Stimulated activated CD8-positive, alpha-beta memory T cell treated with anti-CD3 and anti-CD28 coated beads, Interleukin-12 subunit alpha, Interleukin-12 subunit beta, amount 100 ng/mL, for 24 hours (primary cell): Measurements from ENCODE around the gene PPFIA1.
"Not testable (repeated sequence)": the region's sequence is repeated elsewhere in the genome, so short reads cannot be mapped to it uniquely, and the experiment has no call there.

Experiments used
- DNase-seq: peaks from one replicate; pipeline ENCODE4 v3.0.0-alpha.2; 2020; ENCODE audit errors: extremely low read depth

The PPFIA1 gene

GRCh38 chr11:70387564-70387963, 117.1 kb downstream of the PPFIA1 start:
- DNase-seq: no peak

- DNase-seq: no peak
Measured at GRCh38 chr11:70389201-70389600, 118.7 kb downstream of the PPFIA1 start.

GRCh38 chr11:70390882-70391281, 120.4 kb downstream of the PPFIA1 start:
- DNase-seq: not testable (repeated sequence)

GRCh38 chr11:70394211-70394950, 123.9 kb downstream of the PPFIA1 start:
- DNase-seq: no peak

GRCh38 chr11:70397336-70397982, 127.0 kb downstream of the PPFIA1 start:
- DNase-seq: no peak

- peak; percentile 40 for DNase-seq
Measured at GRCh38 chr11:70397983-70398833, 127.7 kb downstream of the PPFIA1 start, which contains the start of gene CTTN. Gene CTTN, plus strand, starts transcription at chr11:70398529. Its CDS starts 8,769 bp downstream, at chr11:70407298.

GRCh38 chr11:70398834-70399680, 128.6 kb downstream of the PPFIA1 start:
- no peak for DNase-seq

- DNase-seq: no peak
Measured at GRCh38 chr11:70399681-70400112, 129.2 kb downstream of the PPFIA1 start.

GRCh38 chr11:70400643-70401042, 130.2 kb downstream of the PPFIA1 start:
- no peak for DNase-seq

GRCh38 chr11:70402016-70402415, 131.5 kb downstream of the PPFIA1 start:
- no peak for DNase-seq

- no peak for DNase-seq
Measured at GRCh38 chr11:70402685-70403084, 132.2 kb downstream of the PPFIA1 start.

GRCh38 chr11:70404244-70404643, 133.8 kb downstream of the PPFIA1 start:
- DNase-seq: no peak

- DNase-seq: no peak
Measured at GRCh38 chr11:70405679-70406395, 135.3 kb downstream of the PPFIA1 start.

GRCh38 chr11:70407121-70407520, 136.6 kb downstream of the PPFIA1 start:
- no peak for DNase-seq

- DNase-seq: no peak
Measured at GRCh38 chr11:70407814-70408213, 137.3 kb downstream of the PPFIA1 start.

- DNase-seq: not testable (repeated sequence)
Measured at GRCh38 chr11:70408326-70408725, 137.8 kb downstream of the PPFIA1 start.

- DNase-seq: no peak
Measured at GRCh38 chr11:70409437-70409836, 138.9 kb downstream of the PPFIA1 start.

GRCh38 chr11:70409871-70410270, 139.4 kb downstream of the PPFIA1 start:
- no peak for DNase-seq

GRCh38 chr11:70410276-70411205, 140.1 kb downstream of the PPFIA1 start:
- no peak for DNase-seq
